T-helper 1 cell treated with Interleukin-12 subunit alpha and Interleukin-12 subunit beta and Interleukin-4 antibody, amounts not matched to agents 30 μg/mL and 1 μg/mL, for 36 hours (primary cell): Measurements from ENCODE around the gene ZC3H18.
A peak's percentile ranks its signal among the peaks of the same experiment; 100 is the strongest.

ENCODE experiments used
- H3K27ac Mint-ChIP-seq: one replicate; pipeline ENCODE4 v1.8.0; 2021; ENCODE audit warnings: mild to moderate bottlenecking, mixed read lengths
- H3K27me3 Mint-ChIP-seq: one replicate; pipeline ENCODE4 v1.8.0; 2021; ENCODE audit warnings: low read depth, mixed read lengths
- H3K36me3 Mint-ChIP-seq: one replicate; pipeline ENCODE4 v1.8.0; 2021; ENCODE audit warnings: low read depth, mixed read lengths
- H3K4me1 Mint-ChIP-seq: one replicate; pipeline ENCODE4 v1.8.0; 2021; ENCODE audit warnings: low read depth, mixed read lengths
- H3K4me3 Mint-ChIP-seq: one replicate; pipeline ENCODE4 v1.8.0; 2021; ENCODE audit warnings: mild to moderate bottlenecking, moderate library complexity, mixed read lengths
- H3K9me3 Mint-ChIP-seq: one replicate; pipeline ENCODE4 v1.8.0; 2021; ENCODE audit warnings: mixed read lengths

ZC3H18 gene

GRCh38 chr16:88569985-88570690 is at the start of gene ZC3H18:
ZC3H18 (plus strand) TSS chr16:88570403; CDS start chr16:88577124, 6,721 bp downstream.
- no peaks in the 10 kb centered on the region for H3K9me3 Mint-ChIP-seq
- peak within 1 kb of the TSS; percentile 87 for H3K4me3 Mint-ChIP-seq
- peak within 1 kb of the TSS; percentile 80 for H3K27ac Mint-ChIP-seq
- H3K36me3 Mint-ChIP-seq = peaks cover 5% of the 10 kb centered on the region
- H3K27me3 Mint-ChIP-seq = no peaks in the 10 kb centered on the region
- H3K4me1 Mint-ChIP-seq = peaks cover 20% of the 10 kb centered on the region

GRCh38 chr16:88521674-88522073 is 48.5 kb upstream of the ZC3H18 start:
- no peak overlapping the region for H3K27ac Mint-ChIP-seq
- peaks cover 7% of the 10 kb centered on the region for H3K9me3 Mint-ChIP-seq
- peaks cover 3% of the 10 kb centered on the region for H3K36me3 Mint-ChIP-seq
- H3K4me3 Mint-ChIP-seq = no peak overlapping the region
- no peaks in the 10 kb centered on the region for H3K4me1 Mint-ChIP-seq
- no peaks in the 10 kb centered on the region for H3K27me3 Mint-ChIP-seq

- peaks cover 3% of the 10 kb centered on the region for H3K36me3 Mint-ChIP-seq
- H3K4me3 Mint-ChIP-seq = no peak overlapping the region
- H3K9me3 Mint-ChIP-seq = peaks cover 7% of the 10 kb centered on the region
- no peaks in the 10 kb centered on the region for H3K27me3 Mint-ChIP-seq
- H3K4me1 Mint-ChIP-seq = no peaks in the 10 kb centered on the region
- no peak overlapping the region for H3K27ac Mint-ChIP-seq
These were observed 47.8 kb upstream of the ZC3H18 start for GRCh38 chr16:88522276-88522949.

- Mint-ChIP-seq H3K9me3 (peaks cover 3% of the 10 kb centered on the region), H3K27me3 (no peaks in the 10 kb centered on the region), H3K4me3 (no peak overlapping the region), H3K36me3 (peaks cover 1% of the 10 kb centered on the region), H3K27ac (no peak overlapping the region), H3K4me1 (no peaks in the 10 kb centered on the region)
These were observed 46.7 kb upstream of the ZC3H18 start for GRCh38 chr16:88523309-88524161.

GRCh38 chr16:88524274-88524972 is 45.8 kb upstream of the ZC3H18 start:
- Mint-ChIP-seq H3K4me1 (no peaks in the 10 kb centered on the region), H3K4me3 (no peak overlapping the region), H3K36me3 (peaks cover 1% of the 10 kb centered on the region), H3K27ac (no peak overlapping the region), H3K9me3 (no peaks in the 10 kb centered on the region), H3K27me3 (no peaks in the 10 kb centered on the region)

- Mint-ChIP-seq H3K9me3 (no peaks in the 10 kb centered on the region), H3K27ac (no peak overlapping the region), H3K36me3 (peaks cover under 1% of the 10 kb centered on the region), H3K4me3 (no peak overlapping the region), H3K4me1 (no peaks in the 10 kb centered on the region), H3K27me3 (no peaks in the 10 kb centered on the region)
These were observed 45.1 kb upstream of the ZC3H18 start for GRCh38 chr16:88524973-88525662.

- no peaks in the 10 kb centered on the region for H3K4me1 Mint-ChIP-seq
- H3K36me3 Mint-ChIP-seq = no peaks in the 10 kb centered on the region
- no peak overlapping the region for H3K27ac Mint-ChIP-seq
- no peaks in the 10 kb centered on the region for H3K27me3 Mint-ChIP-seq
- H3K4me3 Mint-ChIP-seq = no peak overlapping the region
- no peaks in the 10 kb centered on the region for H3K9me3 Mint-ChIP-seq
These were observed 44.6 kb upstream of the ZC3H18 start for GRCh38 chr16:88525663-88525990.

- H3K36me3 Mint-ChIP-seq = no peaks in the 10 kb centered on the region
- no peaks in the 10 kb centered on the region for H3K27me3 Mint-ChIP-seq
- no peaks in the 10 kb centered on the region for H3K4me1 Mint-ChIP-seq
- no peak overlapping the region for H3K27ac Mint-ChIP-seq
- no peak overlapping the region for H3K4me3 Mint-ChIP-seq
- no peaks in the 10 kb centered on the region for H3K9me3 Mint-ChIP-seq
These were observed 43.9 kb upstream of the ZC3H18 start for GRCh38 chr16:88526008-88526905.

GRCh38 chr16:88526906-88527185 is 43.4 kb upstream of the ZC3H18 start:
- no peaks in the 10 kb centered on the region for H3K36me3 Mint-ChIP-seq
- H3K9me3 Mint-ChIP-seq = no peaks in the 10 kb centered on the region
- H3K27ac Mint-ChIP-seq = no peak overlapping the region
- no peaks in the 10 kb centered on the region for H3K27me3 Mint-ChIP-seq
- no peak overlapping the region for H3K4me3 Mint-ChIP-seq
- no peaks in the 10 kb centered on the region for H3K4me1 Mint-ChIP-seq

GRCh38 chr16:88527186-88527936 is 42.8 kb upstream of the ZC3H18 start:
- no peaks in the 10 kb centered on the region for H3K27me3 Mint-ChIP-seq
- no peak overlapping the region for H3K4me3 Mint-ChIP-seq
- no peaks in the 10 kb centered on the region for H3K4me1 Mint-ChIP-seq
- no peak overlapping the region for H3K27ac Mint-ChIP-seq
- no peaks in the 10 kb centered on the region for H3K36me3 Mint-ChIP-seq
- no peaks in the 10 kb centered on the region for H3K9me3 Mint-ChIP-seq

- H3K9me3 Mint-ChIP-seq = no peaks in the 10 kb centered on the region
- H3K4me1 Mint-ChIP-seq = no peaks in the 10 kb centered on the region
- H3K36me3 Mint-ChIP-seq = no peaks in the 10 kb centered on the region
- no peaks in the 10 kb centered on the region for H3K27me3 Mint-ChIP-seq
- H3K27ac Mint-ChIP-seq = no peak overlapping the region
- no peak overlapping the region for H3K4me3 Mint-ChIP-seq
These were observed 42.1 kb upstream of the ZC3H18 start for GRCh38 chr16:88527937-88528743.

GRCh38 chr16:88528902-88529318 is 41.3 kb upstream of the ZC3H18 start:
- Mint-ChIP-seq H3K4me3 (no peak overlapping the region), H3K27ac (no peak overlapping the region), H3K27me3 (no peaks in the 10 kb centered on the region), H3K4me1 (no peaks in the 10 kb centered on the region), H3K9me3 (no peaks in the 10 kb centered on the region), H3K36me3 (no peaks in the 10 kb centered on the region)
